ENCODE results near the gene ENAH.

Gene ENAH

GRCh38 chr1:225451840-225452515 is 200.9 kb downstream of the ENAH start:
- DNase-seq (ENCODE audit: low read depth) = no peak
- TF ChIP-seq CTCF (conservative IDR thresholded peaks at IDR 0.05; ENCODE audit: low read depth, low read length) = no peak
- H3K4me3 ChIP-seq (ENCODE audit: low read length) = no peak overlapping the region

- no peak overlapping the region for H3K4me3 ChIP-seq (ENCODE audit: low read length)
- TF ChIP-seq CTCF (conservative IDR thresholded peaks at IDR 0.05; ENCODE audit: low read depth, low read length) = no peak
- no peak for DNase-seq (ENCODE audit: low read depth)
Measured at GRCh38 chr1:225451340-225451739, 201.6 kb downstream of the ENAH start.

- H3K4me3 ChIP-seq (ENCODE audit: low read length) = no peak overlapping the region
- DNase-seq (ENCODE audit: low read depth) = no peak
Measured at GRCh38 chr1:225450491-225451191, 202.3 kb downstream of the ENAH start.

GRCh38 chr1:225449774-225450173 is 203.1 kb downstream of the ENAH start:
- TF ChIP-seq CTCF (conservative IDR thresholded peaks at IDR 0.05; ENCODE audit: low read depth, low read length) = no peak
- H3K4me3 ChIP-seq (ENCODE audit: low read length) = no peak overlapping the region
- no peak for DNase-seq (ENCODE audit: low read depth)

More at GRCh38 chr1:225450491-225451191, 202.3 kb downstream of the ENAH start:
- TF ChIP-seq CTCF (conservative IDR thresholded peaks at IDR 0.05; ENCODE audit: low read depth, low read length) = no peak

- DNase-seq (ENCODE audit: low read depth) = no peak
Measured at GRCh38 chr1:225449261-225449660, 203.7 kb downstream of the ENAH start.

GRCh38 chr1:225448146-225448805 is 204.6 kb downstream of the ENAH start:
- DNase-seq (ENCODE audit: low read depth) = no peak
- H3K4me3 ChIP-seq (ENCODE audit: low read length) = no peak overlapping the region
- TF ChIP-seq CTCF (conservative IDR thresholded peaks at IDR 0.05; ENCODE audit: low read depth, low read length) = no peak

More at GRCh38 chr1:225449261-225449660, 203.7 kb downstream of the ENAH start:
- H3K4me3 ChIP-seq (ENCODE audit: low read length) = no peak overlapping the region
- no peak for TF ChIP-seq CTCF (conservative IDR thresholded peaks at IDR 0.05; ENCODE audit: low read depth, low read length)
